ENCODE data around the gene ARL6.
A peak's percentile ranks its signal among the peaks of the same experiment; 100 is the strongest.

ARL6 gene

GRCh38 chr3:97764407-97765238 lies at the start of gene ARL6:
TSS of gene ARL6 (plus strand) at chr3:97764758. CDS start at chr3:97768108, 3,350 bp downstream.
- H3K9ac ChIP-seq (ENCODE audit: insufficient read length): peak within 1 kb of the TSS; percentile 76
- peak within 1 kb of the TSS; percentile 83 for H3K4me3 ChIP-seq
- DNase-seq (ENCODE audit: low read depth, low spot score): peak; percentile 30
- H3K27ac ChIP-seq: no peak within 1 kb of the TSS
- TF ChIP-seq POLR2AphosphoS5 (IDR thresholded peaks at IDR 0.05; ENCODE audit: borderline replicate concordance, low read depth, low read length) (peak; percentile 79), FOXP2 (optimal IDR thresholded peaks at IDR 0.05; ENCODE audit: control extremely low read depth, extremely low read length, insufficient read depth) (no peak)
- H3K36me3 ChIP-seq (ENCODE audit: insufficient read depth, low read length): peaks cover 3% of the 10 kb centered on the region; the same call in 1 of the 2 replicates
- no peaks in the 10 kb centered on the region for H3K9me3 ChIP-seq (ENCODE audit: low read depth, low read length)

GRCh38 chr3:97719156-97719821 lies 45.3 kb upstream of the ARL6 start:
- Histone ChIP-seq H3K9me3 (ENCODE audit: low read depth, low read length) (no peaks in the 10 kb centered on the region), H3K4me3 (no peak overlapping the region), H3K9ac (ENCODE audit: insufficient read length) (no peak overlapping the region), H3K27ac (no peak overlapping the region), H3K36me3 (ENCODE audit: insufficient read depth, low read length) (no peaks in the 10 kb centered on the region)
- TF ChIP-seq FOXP2 (optimal IDR thresholded peaks at IDR 0.05; ENCODE audit: control extremely low read depth, extremely low read length, insufficient read depth): no peak
- no peak for TF ChIP-seq EZH2 (IDR thresholded peaks at IDR 0.05)
- no peak for TF ChIP-seq POLR2AphosphoS5 (IDR thresholded peaks at IDR 0.05; ENCODE audit: borderline replicate concordance, low read depth, low read length)
- peak; percentile 20 for DNase-seq (ENCODE audit: low read depth, low spot score)

- H3K9me3 ChIP-seq (ENCODE audit: low read depth, low read length): no peaks in the 10 kb centered on the region
- no peak for TF ChIP-seq POLR2AphosphoS5 (IDR thresholded peaks at IDR 0.05; ENCODE audit: borderline replicate concordance, low read depth, low read length)
- TF ChIP-seq EZH2 (IDR thresholded peaks at IDR 0.05): no peak
- no peak for TF ChIP-seq FOXP2 (optimal IDR thresholded peaks at IDR 0.05; ENCODE audit: control extremely low read depth, extremely low read length, insufficient read depth)
- no peak overlapping the region for H3K4me3 ChIP-seq
- H3K27ac ChIP-seq: no peak overlapping the region
- no peaks in the 10 kb centered on the region for H3K36me3 ChIP-seq (ENCODE audit: insufficient read depth, low read length)
- H3K9ac ChIP-seq (ENCODE audit: insufficient read length): no peak overlapping the region
- no peak for DNase-seq (ENCODE audit: low read depth, low spot score)
Measured at GRCh38 chr3:97720417-97720816, 44.1 kb upstream of the ARL6 start.

- Histone ChIP-seq H3K4me3 (no peak overlapping the region), H3K36me3 (ENCODE audit: insufficient read depth, low read length) (no peaks in the 10 kb centered on the region), H3K27ac (no peak overlapping the region), H3K9me3 (ENCODE audit: low read depth, low read length) (no peaks in the 10 kb centered on the region), H3K9ac (ENCODE audit: insufficient read length) (no peak overlapping the region)
- no peak for DNase-seq (ENCODE audit: low read depth, low spot score)
- TF ChIP-seq POLR2AphosphoS5 (IDR thresholded peaks at IDR 0.05; ENCODE audit: borderline replicate concordance, low read depth, low read length): no peak
- no peak for TF ChIP-seq EZH2 (IDR thresholded peaks at IDR 0.05)
- TF ChIP-seq FOXP2 (optimal IDR thresholded peaks at IDR 0.05; ENCODE audit: control extremely low read depth, extremely low read length, insufficient read depth): no peak
Measured at GRCh38 chr3:97721446-97721845, 43.1 kb upstream of the ARL6 start.

- no peak overlapping the region for H3K9ac ChIP-seq (ENCODE audit: insufficient read length)
- no peak for TF ChIP-seq EZH2 (IDR thresholded peaks at IDR 0.05)
- TF ChIP-seq POLR2AphosphoS5 (IDR thresholded peaks at IDR 0.05; ENCODE audit: borderline replicate concordance, low read depth, low read length): no peak
- no peak for TF ChIP-seq FOXP2 (optimal IDR thresholded peaks at IDR 0.05; ENCODE audit: control extremely low read depth, extremely low read length, insufficient read depth)
- H3K4me3 ChIP-seq: no peak overlapping the region
- no peaks in the 10 kb centered on the region for H3K9me3 ChIP-seq (ENCODE audit: low read depth, low read length)
- DNase-seq (ENCODE audit: low read depth, low spot score): no peak
- H3K36me3 ChIP-seq (ENCODE audit: insufficient read depth, low read length): no peaks in the 10 kb centered on the region
- H3K27ac ChIP-seq: no peak overlapping the region
Measured at GRCh38 chr3:97736928-97737327, 27.6 kb upstream of the ARL6 start.

- TF ChIP-seq FOXP2 (optimal IDR thresholded peaks at IDR 0.05; ENCODE audit: control extremely low read depth, extremely low read length, insufficient read depth): no peak
- TF ChIP-seq POLR2AphosphoS5 (IDR thresholded peaks at IDR 0.05; ENCODE audit: borderline replicate concordance, low read depth, low read length): no peak
- TF ChIP-seq EZH2 (IDR thresholded peaks at IDR 0.05): no peak
- DNase-seq (ENCODE audit: low read depth, low spot score): no peak
- Histone ChIP-seq H3K9ac (ENCODE audit: insufficient read length) (no peak overlapping the region), H3K9me3 (ENCODE audit: low read depth, low read length) (no peaks in the 10 kb centered on the region), H3K4me3 (no peak overlapping the region), H3K27ac (no peak overlapping the region), H3K36me3 (ENCODE audit: insufficient read depth, low read length) (no peaks in the 10 kb centered on the region)
Measured at GRCh38 chr3:97738761-97739160, 25.8 kb upstream of the ARL6 start.

GRCh38 chr3:97742036-97742435 lies 22.5 kb upstream of the ARL6 start:
- Histone ChIP-seq H3K27ac (no peak overlapping the region), H3K9ac (ENCODE audit: insufficient read length) (no peak overlapping the region), H3K36me3 (ENCODE audit: insufficient read depth, low read length) (no peaks in the 10 kb centered on the region), H3K9me3 (ENCODE audit: low read depth, low read length) (no peaks in the 10 kb centered on the region), H3K4me3 (no peak overlapping the region)
- no peak for DNase-seq (ENCODE audit: low read depth, low spot score)
- TF ChIP-seq EZH2 (IDR thresholded peaks at IDR 0.05) (no peak), FOXP2 (optimal IDR thresholded peaks at IDR 0.05; ENCODE audit: control extremely low read depth, extremely low read length, insufficient read depth) (no peak), POLR2AphosphoS5 (IDR thresholded peaks at IDR 0.05; ENCODE audit: borderline replicate concordance, low read depth, low read length) (no peak)

GRCh38 chr3:97744289-97744688 lies 20.3 kb upstream of the ARL6 start:
- Histone ChIP-seq H3K9ac (ENCODE audit: insufficient read length) (no peak overlapping the region), H3K9me3 (ENCODE audit: low read depth, low read length) (no peaks in the 10 kb centered on the region), H3K36me3 (ENCODE audit: insufficient read depth, low read length) (no peaks in the 10 kb centered on the region), H3K27ac (no peak overlapping the region), H3K4me3 (no peak overlapping the region)
- no peak for DNase-seq (ENCODE audit: low read depth, low spot score)
- TF ChIP-seq POLR2AphosphoS5 (IDR thresholded peaks at IDR 0.05; ENCODE audit: borderline replicate concordance, low read depth, low read length): no peak
